Keratinocyte (primary cell): ENCODE data around the gene CASR. TPM values are rescaled to one million over a fixed set of nuclear protein-coding genes. Genes with fewer than 3 reads are reported as not detected.
A peak's percentile ranks its signal among the peaks of the same experiment; 100 is the strongest.
"Not testable (repeated sequence)": the region's sequence is repeated elsewhere in the genome, so short reads cannot be mapped to it uniquely, and the experiment has no call there.

Experiments used
- DNase-seq: peaks from one replicate; pipeline ENCODE4 v3.0.0-alpha.2; 2011; ENCODE audit warnings: low read depth, missing footprints, low spot score
- FAIRE-seq: peaks from 2 replicates; lab custom pipeline; 2011; peaks lifted over from hg19 to GRCh38; lab: Jason Lieb, UNC
- H2AFZ ChIP-seq: 2 replicates; pipeline ENCODE4 v1.6.0; 2012; ENCODE audit warnings: low read length, control low read depth, inconsistent platforms; ENCODE audit not compliant: control insufficient read depth
- H3K27ac ChIP-seq: 2 replicates; pipeline ENCODE4 v1.5.1; 2011; ENCODE audit warnings: low read length; ENCODE audit not compliant: control insufficient read depth, insufficient read depth
- H3K27me3 ChIP-seq: 3 replicates; pipeline ENCODE4 v1.6.0; 2011; ENCODE audit warnings: low read length; ENCODE audit not compliant: control insufficient read depth, insufficient read depth; ENCODE audit errors: extremely low read depth
- H3K36me3 ChIP-seq, 2 experiments: 2 replicates in 1 of 2; 3 replicates in 1 of 2; pipeline ENCODE4 v1.5.1; 2011; ENCODE audit warnings: low read length in 2 of 2, mild to moderate bottlenecking in 1 of 2; ENCODE audit not compliant: control insufficient read depth in 2 of 2, insufficient read depth in 2 of 2; ENCODE audit errors: extremely low read depth in 1 of 2
- H3K4me1 ChIP-seq: 3 replicates; pipeline ENCODE4 v1.5.1; 2011; ENCODE audit warnings: low read length; ENCODE audit not compliant: control insufficient read depth, insufficient read depth; ENCODE audit errors: extremely low read depth
- H3K4me2 ChIP-seq: 3 replicates; pipeline ENCODE4 v1.6.0; 2011; ENCODE audit warnings: low read depth, low read length; ENCODE audit not compliant: control insufficient read depth, insufficient read depth; ENCODE audit errors: extremely low read depth
- H3K4me3 ChIP-seq, 3 experiments: fragments of 200-600 bp in 1 of 3; sonication (generic) in 1 of 3; 2 replicates in 2 of 3; 3 replicates in 1 of 3; pipeline ENCODE4 v1.5.1; 2011 to 2016; ENCODE audit warnings: low read length in 3 of 3, mild to moderate bottlenecking in 3 of 3, control low read depth in 2 of 3, inconsistent platforms in 1 of 3, low read depth in 1 of 3, mixed read lengths in 1 of 3, mixed run types in 1 of 3, moderate library complexity in 1 of 3; ENCODE audit not compliant: control insufficient read depth in 2 of 3, insufficient read depth in 2 of 3; ENCODE audit errors: extremely low read depth in 1 of 3
- H3K79me2 ChIP-seq: 2 replicates; pipeline ENCODE4 v1.6.0; 2012; ENCODE audit warnings: low read length; ENCODE audit not compliant: control insufficient read depth, insufficient read depth
- H3K9ac ChIP-seq: 3 replicates; pipeline ENCODE4 v1.6.0; 2011; ENCODE audit warnings: low read length; ENCODE audit not compliant: control insufficient read depth, insufficient read depth; ENCODE audit errors: extremely low read depth
- H3K9me1 ChIP-seq: 3 replicates; pipeline ENCODE4 v1.6.0; 2011; ENCODE audit warnings: low read length; ENCODE audit not compliant: control insufficient read depth, insufficient read depth; ENCODE audit errors: extremely low read depth
- H3K9me3 ChIP-seq: 2 replicates; pipeline ENCODE4 v1.5.1; 2012; ENCODE audit warnings: low read depth, low read length; ENCODE audit not compliant: control insufficient read depth
- H4K20me1 ChIP-seq: 3 replicates; pipeline ENCODE4 v1.6.0; 2011; ENCODE audit warnings: low read length; ENCODE audit not compliant: control insufficient read depth, insufficient read depth; ENCODE audit errors: extremely low read depth
- CTCF ChIP-seq, 3 experiments: IDR thresholded peaks in 1 of 3; conservative IDR thresholded peaks in 1 of 3; optimal IDR thresholded peaks in 1 of 3; 2 replicates in 2 of 3; 3 replicates in 1 of 3; pipeline versions ENCODE3 to v1.5.1; 2011; ENCODE audit warnings: low read length in 3 of 3, mild to moderate bottlenecking in 3 of 3, moderate library complexity in 2 of 3, control low read depth in 1 of 3, inconsistent platforms in 1 of 3; ENCODE audit not compliant: insufficient read depth in 2 of 3; ENCODE audit errors: extremely low read depth in 1 of 3
- EZH2 ChIP-seq: IDR thresholded peaks from one replicate; pipeline ENCODE4 v1.6.1; 2012; ENCODE audit warnings: inconsistent platforms, mild to moderate bottlenecking, low read length, moderate library complexity
- dilution Hi-C: fragments of 300-500 bp; cut with MboI; formaldehyde crosslinking; loops from one replicate; pipeline ENCODE4 v1.7.0; 2020; ENCODE audit warnings: low sequenced_read_pairs; ENCODE audit not compliant: extremely low pct_ligation_motif_present
- polyA plus RNA-seq, 5 experiments: library from polyadenylated mRNA; depleted of rRNA in 3 of 5; stranded (reverse) in 3 of 5; stranded (forward) in 1 of 5; unstranded in 1 of 5; fragments of >200 nt; gene quantifications; 1 replicate in 1 of 5; 2 replicates in 3 of 5; 3 replicates in 1 of 5; pipeline versions ENCODE4 v1.2.1 to v1.2.3, GENCODE V29; 2011 to 2012; ENCODE audit warnings: missing spikeins in 2 of 5, low read depth in 1 of 5, low replicate concordance in 1 of 5

CASR gene
- polyA plus RNA-seq, 1 donor (not counting 4 experiments of a cell fraction or from before 2014, with no cell fraction given) = not detected

GRCh38 chr3:122148941-122149627, 34.4 kb upstream of the CASR start:
- FAIRE-seq = peak; percentile 23
- H3K4me1 ChIP-seq = peaks cover 29% of the 10 kb centered on the region

GRCh38 chr3:122151480-122151879, 32.0 kb upstream of the CASR start:
- H3K9me3 ChIP-seq = peaks cover 4% of the 10 kb centered on the region
- dilution Hi-C loops = no loop called here
- no peaks in the 10 kb centered on the region for H3K36me3 ChIP-seq
- TF ChIP-seq CTCF (optimal IDR thresholded peaks at IDR 0.05 in 1 of 3, IDR thresholded peaks at IDR 0.05 in 1 of 3, conservative IDR thresholded peaks at IDR 0.05 in 1 of 3; ENCODE audit: extremely low read depth in 1 of 3, insufficient read depth in 2 of 3, low read length in 3 of 3) = no peak
- no peak for TF ChIP-seq EZH2
- H3K4me3 ChIP-seq = no peak overlapping the region
- no peaks in the 10 kb centered on the region for H3K79me2 ChIP-seq
- peak overlapping the region; percentile 49 for H3K27ac ChIP-seq
- no peaks in the 10 kb centered on the region for H4K20me1 ChIP-seq
- no peak overlapping the region for H3K4me2 ChIP-seq
- FAIRE-seq (peak; percentile 75), DNase-seq (peak; percentile 52)
- no peak overlapping the region for H2AFZ ChIP-seq
- H3K9ac ChIP-seq = no peak overlapping the region
- H3K4me1 ChIP-seq = peaks cover 26% of the 10 kb centered on the region
- H3K9me1 ChIP-seq = no peaks in the 10 kb centered on the region
- H3K27me3 ChIP-seq = no peaks in the 10 kb centered on the region

More at GRCh38 chr3:122148941-122149627, 34.4 kb upstream of the CASR start:
- H3K4me3 ChIP-seq = no peak overlapping the region
- no peak overlapping the region for H3K27ac ChIP-seq
- no peaks in the 10 kb centered on the region for H4K20me1 ChIP-seq
- no peak overlapping the region for H3K4me2 ChIP-seq
- no peak overlapping the region for H3K9ac ChIP-seq
- H3K9me3 ChIP-seq = no peaks in the 10 kb centered on the region
- no peaks in the 10 kb centered on the region for H3K27me3 ChIP-seq
- TF ChIP-seq EZH2 (no peak), CTCF (optimal IDR thresholded peaks at IDR 0.05 in 1 of 3, IDR thresholded peaks at IDR 0.05 in 1 of 3, conservative IDR thresholded peaks at IDR 0.05 in 1 of 3; ENCODE audit: extremely low read depth in 1 of 3, insufficient read depth in 2 of 3, low read length in 3 of 3) (no peak)
- no peaks in the 10 kb centered on the region for H3K9me1 ChIP-seq
- H3K79me2 ChIP-seq = no peaks in the 10 kb centered on the region
- DNase-seq = no peak
- H2AFZ ChIP-seq = no peak overlapping the region
- H3K36me3 ChIP-seq = no peaks in the 10 kb centered on the region
- dilution Hi-C loops = no loop called here

- FAIRE-seq, H3K9ac ChIP-seq, H3K27ac ChIP-seq, dilution Hi-C loops, H3K4me2 ChIP-seq, H2AFZ ChIP-seq, H3K9me1 ChIP-seq, H3K79me2 ChIP-seq, H3K36me3 ChIP-seq, H3K4me1 ChIP-seq, H3K27me3 ChIP-seq, H4K20me1 ChIP-seq, H3K9me3 ChIP-seq, H3K4me3 ChIP-seq, DNase-seq: not testable (repeated sequence)
These were observed 18.5 kb upstream of the CASR start for GRCh38 chr3:122164983-122165382.
